Fibroblast of lung (primary cell): ENCODE results near the gene IL32.

Source experiments
- CTCF ChIP-seq, 2 donors: IDR thresholded peaks in 1 of 2; conservative IDR thresholded peaks in 1 of 2; 1 replicate in 1 of 2; 2 replicates in 1 of 2; pipeline ENCODE4 v1.5.1; 2011 to 2012; ENCODE audit warnings: low read length in 2 of 2, control low read depth in 1 of 2, inconsistent platforms in 1 of 2, low read depth in 1 of 2, mild to moderate bottlenecking in 1 of 2
- EZH2 ChIP-seq: IDR thresholded peaks from 2 replicates; pipeline ENCODE4 v1.5.1; 2012; ENCODE audit warnings: low read length, control low read depth, mild to moderate bottlenecking; ENCODE audit errors: missing control alignments

GRCh38 chr16:3088925-3089716 lies 23.7 kb downstream of the IL32 start:
- no peak for TF ChIP-seq CTCF (conservative IDR thresholded peaks at IDR 0.05 in 1 of 2, IDR thresholded peaks at IDR 0.05 in 1 of 2; ENCODE audit: low read depth in 1 of 2, low read length in 2 of 2)
- TF ChIP-seq EZH2 = no peak
